GM19328 (cell line): ENCODE measurements around the gene SLC6A16.
"Not testable (repeated sequence)": the region's sequence is repeated elsewhere in the genome, so short reads cannot be mapped to it uniquely, and the experiment has no call there.

Experiments
- ATAC-seq: cut with Tn5 transposase; IDR thresholded peaks from one replicate; pipeline ENCODE4 v1.9.1; 2021; ENCODE audit warnings: mild to moderate bottlenecking, moderate library complexity; ENCODE audit not compliant: unreplicated experiment

The SLC6A16 gene

GRCh38 chr19:49324801-49325576, at the start of gene SLC6A16:
SLC6A16 (minus strand) TSS chr19:49325191; CDS start chr19:49311347, 13,844 bp downstream.
- no peak for ATAC-seq

DNA sequence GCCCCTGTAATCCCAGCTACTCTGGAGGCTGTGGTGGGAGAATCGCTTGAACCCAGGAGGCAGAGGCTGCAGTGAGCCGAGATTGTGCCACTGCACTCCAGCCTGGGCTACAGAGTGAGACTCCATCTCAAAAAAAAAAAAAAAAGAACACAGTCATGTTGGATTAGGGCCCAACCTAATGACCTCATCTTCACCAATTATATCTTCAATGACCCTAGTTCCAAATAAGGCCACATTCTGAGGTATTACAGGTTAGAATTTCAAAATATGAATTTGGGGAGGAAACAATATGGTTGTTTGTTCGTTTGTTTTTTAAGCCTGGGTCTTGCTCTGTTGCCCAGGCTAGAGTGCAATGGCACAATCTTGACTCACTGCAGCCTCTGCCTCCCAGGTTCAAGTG, 48.2 kb upstream of the SLC6A16 start:
- ATAC-seq: not testable (repeated sequence)

GRCh38 chr19:49371184-49371583, 46.2 kb upstream of the SLC6A16 start:
- no peak for ATAC-seq

GRCh38 chr19:49368711-49369358, 43.8 kb upstream of the SLC6A16 start:
- no peak for ATAC-seq

- no peak for ATAC-seq
Measured at GRCh38 chr19:49366110-49366509, 41.1 kb upstream of the SLC6A16 start.

DNA sequence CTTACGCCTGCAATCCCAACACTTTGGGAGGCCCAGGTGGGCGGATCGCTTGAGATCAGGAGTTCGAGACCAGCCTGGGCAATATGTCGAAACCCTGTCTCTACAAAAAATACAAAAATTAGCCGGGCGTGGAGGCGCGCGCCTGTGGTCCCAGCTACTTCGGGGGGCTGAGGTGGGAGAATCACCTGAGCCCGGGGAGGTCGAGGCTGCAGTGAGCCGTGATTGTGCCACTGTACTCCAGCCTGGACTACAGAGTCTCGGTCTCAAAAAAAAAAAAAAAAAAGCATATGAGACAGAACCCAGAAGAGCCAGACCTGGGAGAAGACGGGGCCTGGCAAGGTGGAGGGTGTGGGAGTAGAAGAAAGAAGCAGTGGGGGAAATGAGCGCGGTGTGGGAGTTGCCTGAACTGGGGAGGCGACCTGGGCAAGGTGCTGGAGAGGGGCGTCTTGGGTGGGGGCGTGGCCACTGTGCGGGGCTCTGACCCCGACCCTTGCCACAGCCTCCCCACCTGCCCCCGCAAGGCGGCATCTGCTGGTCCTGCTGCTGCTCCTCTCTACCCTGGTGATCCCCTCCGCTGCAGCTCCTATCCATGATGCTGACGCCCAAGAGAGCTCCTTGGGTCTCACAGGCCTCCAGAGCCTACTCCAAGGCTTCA, 39.2 kb upstream of the SLC6A16 start:
- no peak for ATAC-seq

- ATAC-seq: no peak
Measured at GRCh38 chr19:49363268-49364082, 38.5 kb upstream of the SLC6A16 start, which contains the start of gene DKKL1. DKKL1 (plus strand) TSS chr19:49363877; CDS start chr19:49363999, 122 bp downstream.

GRCh38 chr19:49362929-49363267, 37.9 kb upstream of the SLC6A16 start:
- ATAC-seq: no peak

DNA sequence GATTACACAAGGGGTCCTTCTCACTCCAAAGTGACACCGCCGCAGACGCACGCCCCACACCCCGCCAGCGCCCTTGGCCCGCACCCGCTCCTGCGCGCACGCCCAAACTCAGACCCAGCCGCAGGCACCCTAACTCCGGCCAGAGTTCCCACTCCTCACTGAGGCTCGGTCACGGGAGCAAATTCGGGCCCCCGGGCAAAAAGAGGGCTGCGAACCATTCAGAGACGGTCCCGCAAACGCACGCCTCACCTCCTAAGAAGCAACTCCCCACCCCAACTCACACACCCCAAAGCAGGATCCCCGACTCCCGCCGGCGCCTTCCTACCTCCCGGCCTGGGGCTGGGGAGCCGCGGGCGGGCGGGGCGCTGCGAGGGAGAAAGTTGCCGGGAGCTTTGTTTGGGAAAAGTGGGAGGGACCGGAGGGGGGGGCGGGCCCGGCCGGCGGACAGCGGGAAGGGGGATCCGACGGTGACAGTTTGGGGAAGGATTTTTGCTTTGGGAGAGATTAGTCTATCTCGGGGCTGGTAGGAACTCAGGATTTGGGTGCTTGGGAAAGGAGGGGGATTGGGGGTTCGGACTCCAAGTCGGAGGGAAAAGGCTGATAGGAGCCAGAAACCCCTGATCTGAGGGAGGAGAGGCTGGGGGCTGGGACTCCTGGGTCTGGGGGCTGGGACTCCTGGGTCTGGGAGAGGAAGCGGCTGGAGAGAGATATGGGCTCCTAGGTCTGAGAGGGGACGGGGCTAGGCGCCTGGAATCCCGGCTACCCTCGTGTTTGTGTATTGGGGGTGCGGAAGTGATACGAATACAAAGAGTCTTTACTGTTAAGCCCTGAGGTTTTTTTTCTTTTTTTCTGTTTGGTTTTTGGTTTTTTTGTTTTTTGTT, 37.3 kb upstream of the SLC6A16 start, which contains the start of gene TEAD2:
Gene TEAD2, minus strand, starts transcription at position 369 of the 881 bp plus-strand sequence. CDS start 2,341 bp downstream, outside the sequence.
- no peak for ATAC-seq

DNA sequence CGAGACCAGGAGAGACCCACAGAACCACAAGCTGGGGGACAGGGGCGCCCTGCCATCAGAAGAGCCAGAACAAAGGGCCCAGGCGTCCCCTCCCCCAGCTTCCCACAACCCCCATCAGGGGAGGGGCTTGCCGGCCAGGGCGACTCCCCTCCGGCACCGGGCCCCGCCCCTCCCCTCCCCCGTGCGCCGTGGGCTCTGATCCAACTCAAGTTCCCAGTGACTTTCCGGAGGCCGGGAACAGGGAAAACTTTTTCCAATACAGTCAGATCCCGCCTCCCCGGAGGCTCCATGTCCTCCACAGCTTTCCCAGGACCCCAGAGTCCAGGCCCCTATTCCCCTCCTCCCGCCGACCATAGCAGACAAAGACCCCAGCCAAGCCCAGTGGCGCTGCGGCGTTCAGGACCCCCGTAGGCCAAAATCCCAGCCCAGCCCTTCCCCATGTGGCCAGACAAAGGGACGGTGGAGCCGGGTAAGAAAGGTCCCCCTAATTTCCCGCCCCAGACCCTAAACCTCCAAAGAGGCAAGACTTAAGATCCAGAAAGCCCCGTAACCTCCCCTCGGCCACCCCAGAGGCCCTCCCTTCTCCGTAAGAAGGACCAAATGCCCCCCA, 36.6 kb upstream of the SLC6A16 start:
- ATAC-seq: no peak

DNA sequence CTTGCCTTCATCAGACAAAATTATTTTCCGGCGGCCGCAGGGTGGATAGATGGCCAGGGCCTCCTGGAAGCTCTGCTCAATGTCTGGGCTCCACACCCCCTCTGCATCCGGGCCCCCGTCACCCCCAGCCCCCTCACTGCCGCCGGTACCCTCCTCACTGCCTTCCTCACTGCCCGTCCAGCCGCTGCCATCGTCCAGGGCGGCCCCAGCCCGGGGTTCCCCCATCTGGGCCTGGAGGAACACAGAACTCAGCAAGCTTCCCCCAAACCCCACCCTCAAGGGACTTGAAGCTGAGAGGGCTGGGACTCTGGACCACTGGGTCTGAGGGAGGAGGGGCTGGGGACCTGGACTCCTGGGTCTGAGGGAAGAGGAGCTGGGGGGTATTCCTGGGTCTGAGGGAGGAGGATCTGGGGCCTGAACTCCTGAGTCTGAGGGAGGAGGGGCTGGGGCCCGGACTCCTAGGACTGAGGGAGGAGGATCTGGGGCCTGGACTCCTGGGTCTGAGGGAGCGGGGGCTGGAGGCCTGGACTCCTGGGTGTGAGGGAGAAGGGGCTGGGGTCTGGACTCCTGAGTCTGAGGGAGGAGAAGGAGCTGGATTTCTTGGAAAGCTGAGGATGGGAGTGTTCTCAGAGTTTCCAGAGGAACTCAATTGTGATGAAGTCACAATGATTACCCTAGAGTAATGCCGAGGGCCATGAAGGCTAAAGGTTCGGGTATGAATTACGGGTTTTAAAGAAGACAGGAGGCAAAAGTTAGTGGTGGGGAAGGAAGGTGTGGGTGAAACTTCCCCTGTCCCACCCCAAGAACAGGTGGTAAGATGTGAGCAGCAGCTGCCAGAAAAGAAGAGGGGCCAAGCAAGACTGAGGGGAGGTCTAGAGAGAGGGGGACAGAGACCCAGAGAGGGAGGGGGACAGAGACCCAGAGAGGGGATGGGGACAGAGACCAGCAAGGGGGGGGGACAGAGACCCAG, 35.1 kb upstream of the SLC6A16 start:
- no peak for ATAC-seq

DNA sequence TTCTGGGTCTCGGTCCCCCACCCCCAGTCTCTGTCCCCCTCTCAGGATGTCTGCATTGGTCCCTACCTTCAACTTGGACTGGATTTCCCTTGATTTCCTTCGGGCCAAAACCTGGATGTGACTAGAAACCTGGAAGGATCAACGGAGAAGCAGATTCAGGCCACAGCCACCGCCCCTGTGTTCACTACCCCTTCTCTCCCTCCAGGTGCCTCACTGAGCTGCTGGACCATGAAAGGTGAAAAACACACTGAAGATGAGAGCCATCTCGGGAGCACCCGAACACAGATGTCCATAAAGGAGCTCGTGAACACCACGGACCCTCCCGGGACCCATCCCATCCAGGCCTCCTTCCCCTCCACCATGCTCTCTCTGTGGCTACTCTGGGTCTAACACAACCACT, 32.2 kb upstream of the SLC6A16 start:
- ATAC-seq: no peak

DNA sequence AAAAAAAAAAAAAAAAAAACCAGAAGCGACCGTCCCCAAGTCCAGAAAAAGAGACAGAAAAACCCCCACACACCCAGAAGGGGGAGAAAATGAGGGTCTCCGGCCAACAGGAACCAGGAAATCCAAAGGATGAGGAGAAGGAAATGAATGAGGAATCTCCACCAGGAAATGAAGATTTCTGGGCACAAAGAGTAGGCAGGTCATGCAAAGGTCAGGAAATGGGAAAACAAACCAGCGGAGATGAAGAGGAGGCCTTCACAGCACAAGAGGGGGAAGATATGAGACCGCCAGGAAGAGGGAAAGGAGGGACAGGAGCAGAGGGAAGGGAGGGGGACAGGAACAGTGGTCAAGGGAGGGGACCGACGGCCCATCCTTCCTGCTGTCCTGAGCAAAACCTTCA, 31.4 kb upstream of the SLC6A16 start:
- ATAC-seq: no peak

DNA sequence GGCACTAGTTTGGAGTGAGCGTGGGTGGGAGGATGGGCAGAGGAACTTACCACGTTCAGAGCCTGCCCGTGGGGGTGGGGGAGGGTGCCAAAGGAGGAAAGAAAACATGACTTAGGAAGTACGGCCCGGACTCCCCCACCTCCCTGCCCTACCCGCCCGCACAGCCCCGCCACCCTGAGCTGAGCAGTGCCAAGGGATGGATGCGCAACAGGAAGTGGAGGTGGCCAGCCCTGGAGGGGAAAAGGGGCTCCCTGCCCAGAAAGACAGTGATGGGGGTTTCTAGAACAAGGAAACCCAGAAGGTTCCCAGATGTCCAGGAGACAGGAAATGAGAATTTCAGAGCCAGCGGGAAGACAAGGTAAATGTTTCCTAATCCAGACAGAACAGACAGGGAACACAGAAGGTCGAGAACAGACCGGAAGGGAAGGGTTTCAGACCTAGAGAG, 30.9 kb upstream of the SLC6A16 start:
- no peak for ATAC-seq

DNA sequence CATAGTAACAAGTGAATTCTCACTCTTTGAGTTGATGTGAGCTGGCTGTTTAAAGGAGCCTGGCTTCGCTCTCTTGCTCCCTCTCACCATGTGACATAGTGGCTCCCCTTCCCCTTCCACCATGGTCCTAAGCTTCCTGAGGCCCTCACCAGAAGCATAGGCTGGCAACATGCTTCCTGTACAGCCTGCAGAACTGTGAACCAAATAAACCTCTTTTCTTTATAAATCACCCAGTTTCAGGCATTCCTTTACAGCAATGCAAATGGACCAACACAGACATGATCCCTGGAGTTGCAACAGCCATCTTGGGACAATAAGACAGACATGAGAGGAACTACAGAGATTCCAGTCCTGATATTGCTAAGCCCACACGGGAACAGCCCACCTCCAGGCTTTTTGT, 24.6 kb upstream of the SLC6A16 start:
- ATAC-seq: no peak

GRCh38 chr19:49348305-49349189, 23.6 kb upstream of the SLC6A16 start:
- no peak for ATAC-seq

- no peak for ATAC-seq
Measured at GRCh38 chr19:49347835-49348234, 22.8 kb upstream of the SLC6A16 start.
